GM18508 (cell line): ENCODE results near the gene CFAP57.

Source experiments
- ATAC-seq: cut with Tn5 transposase; IDR thresholded peaks from one replicate; pipeline ENCODE4 v1.9.1; 2021; ENCODE audit warnings: moderate number of reproducible peaks; ENCODE audit not compliant: insufficient read depth, unreplicated experiment

Gene CFAP57

DNA sequence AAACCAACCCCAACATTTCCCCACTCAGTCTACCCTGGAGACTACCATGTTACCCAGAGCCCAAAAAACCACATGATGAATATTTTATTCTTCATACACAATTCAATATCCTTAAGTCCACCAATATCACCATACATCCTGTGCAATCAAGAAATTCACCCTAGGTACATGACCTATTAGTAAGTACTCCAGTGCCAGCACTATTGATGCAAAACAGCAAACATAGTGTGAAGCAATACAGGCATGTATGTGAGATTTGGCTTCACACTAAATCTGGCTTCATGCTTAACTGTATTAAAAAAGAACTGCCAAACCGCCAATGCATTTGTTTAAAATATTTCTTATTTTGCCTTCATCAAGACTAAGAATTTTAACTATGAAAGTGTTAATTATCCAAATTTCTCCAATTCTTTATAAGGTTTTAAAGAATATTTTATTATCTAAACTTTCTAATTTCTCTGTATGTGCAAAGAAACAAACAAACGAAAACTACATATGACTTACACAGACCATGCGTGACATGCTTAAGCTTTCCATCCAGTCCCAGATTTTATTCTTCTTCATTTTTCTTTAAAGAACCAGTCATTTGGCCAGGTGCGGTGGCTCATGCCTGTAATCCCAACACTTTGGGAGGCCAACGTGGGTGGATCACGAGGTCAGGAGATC lies 75.3 kb downstream of the CFAP57 start:
- ATAC-seq = no peak

DNA sequence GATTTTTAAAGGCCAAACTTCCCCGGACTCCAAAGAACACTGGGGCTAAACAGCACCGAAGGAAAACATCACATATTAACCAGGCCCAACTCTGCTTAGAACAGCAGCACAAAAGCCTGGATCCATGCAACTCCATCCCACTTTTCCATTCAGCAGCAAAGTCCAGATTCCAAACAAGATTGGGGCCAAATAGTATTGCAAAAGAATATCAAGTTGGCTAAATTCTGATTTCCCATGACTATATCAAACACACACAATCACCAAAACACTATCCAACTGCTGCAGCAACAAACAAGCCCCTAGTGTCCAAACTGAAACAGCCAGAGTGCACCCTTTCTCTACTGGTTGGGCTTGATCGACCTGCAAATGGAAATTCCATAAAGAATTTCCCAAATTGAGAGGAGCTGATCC lies 78.2 kb downstream of the CFAP57 start:
- ATAC-seq = no peak

DNA sequence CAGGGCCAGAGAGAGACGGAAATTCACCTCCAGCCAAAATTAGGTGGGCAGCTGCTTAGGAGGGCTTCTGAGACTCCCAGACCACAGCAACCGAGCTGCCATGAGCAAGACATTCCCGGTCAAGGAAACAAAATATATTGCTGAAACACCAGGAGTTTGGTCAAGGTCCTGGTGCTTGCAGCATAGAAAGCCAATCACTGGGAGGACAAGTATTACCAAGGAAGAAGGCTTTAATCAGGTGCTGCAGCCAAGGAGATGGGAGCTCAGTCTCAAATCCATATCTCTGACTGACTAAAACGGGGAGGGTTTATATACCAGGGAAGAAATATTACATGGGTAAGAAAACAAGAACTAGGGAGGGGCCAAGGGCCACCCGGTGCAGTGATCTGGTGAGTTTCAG lies 78.9 kb downstream of the CFAP57 start:
- no peak for ATAC-seq

DNA sequence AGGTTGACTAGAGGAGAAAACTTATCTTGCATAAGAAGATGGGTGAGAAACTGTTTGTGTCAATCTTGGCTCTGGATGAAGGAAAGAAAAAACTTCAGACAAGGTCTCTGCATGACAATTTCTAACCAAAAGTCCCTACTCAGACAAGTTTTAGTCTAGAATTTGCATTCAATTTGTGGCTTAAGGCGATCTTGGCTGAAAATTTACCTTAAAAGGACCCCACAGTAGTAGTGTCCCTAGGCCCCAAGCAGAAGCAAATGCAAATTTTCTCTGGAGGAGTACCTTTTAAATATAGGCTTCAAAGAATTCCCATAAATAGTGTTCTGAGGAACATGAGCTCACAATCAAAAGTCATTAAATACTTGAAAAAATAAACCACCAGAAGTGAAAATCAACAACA lies 80.1 kb downstream of the CFAP57 start:
- no peak for ATAC-seq

DNA sequence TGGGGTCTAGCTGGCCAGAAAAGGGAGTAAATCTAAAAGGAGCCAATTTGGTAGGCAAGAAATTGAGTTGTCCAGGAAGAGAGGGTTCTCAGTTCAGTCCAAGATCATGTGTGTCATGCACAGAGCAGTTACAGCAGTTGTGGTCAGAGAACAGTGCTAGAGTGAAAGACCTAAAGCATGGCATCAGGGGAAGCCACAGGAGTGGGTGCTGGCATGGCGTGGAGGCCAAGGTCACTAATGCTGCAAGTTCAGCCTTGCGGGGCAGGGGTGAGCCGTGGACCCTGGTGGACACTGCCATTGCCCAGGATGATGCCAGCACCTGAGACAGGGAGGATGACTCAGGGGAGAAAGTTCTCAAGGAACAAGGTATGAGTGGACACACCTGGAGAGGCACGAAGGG lies 81.0 kb downstream of the CFAP57 start:
- no peak for ATAC-seq

DNA sequence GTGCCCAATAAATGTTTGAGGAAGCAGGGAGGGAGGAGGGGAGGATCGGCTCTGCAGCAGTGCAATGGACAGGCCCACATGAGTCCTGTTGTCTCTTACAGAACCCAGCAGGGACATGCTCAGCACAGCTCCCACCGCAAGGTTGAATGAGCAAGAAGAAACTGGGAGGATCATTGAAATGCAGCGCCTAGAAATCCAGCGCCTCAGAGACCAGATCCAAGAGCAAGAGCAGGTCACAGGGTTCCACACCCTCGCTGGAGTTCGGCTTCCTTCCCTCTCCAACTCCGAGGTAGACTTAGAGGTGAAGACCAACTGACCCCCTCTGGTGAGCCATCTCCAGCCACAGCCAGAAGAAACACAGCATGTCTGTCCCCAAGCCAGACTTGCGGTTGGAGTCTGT lies 81.7 kb downstream of the CFAP57 start:
- ATAC-seq = no peak

DNA sequence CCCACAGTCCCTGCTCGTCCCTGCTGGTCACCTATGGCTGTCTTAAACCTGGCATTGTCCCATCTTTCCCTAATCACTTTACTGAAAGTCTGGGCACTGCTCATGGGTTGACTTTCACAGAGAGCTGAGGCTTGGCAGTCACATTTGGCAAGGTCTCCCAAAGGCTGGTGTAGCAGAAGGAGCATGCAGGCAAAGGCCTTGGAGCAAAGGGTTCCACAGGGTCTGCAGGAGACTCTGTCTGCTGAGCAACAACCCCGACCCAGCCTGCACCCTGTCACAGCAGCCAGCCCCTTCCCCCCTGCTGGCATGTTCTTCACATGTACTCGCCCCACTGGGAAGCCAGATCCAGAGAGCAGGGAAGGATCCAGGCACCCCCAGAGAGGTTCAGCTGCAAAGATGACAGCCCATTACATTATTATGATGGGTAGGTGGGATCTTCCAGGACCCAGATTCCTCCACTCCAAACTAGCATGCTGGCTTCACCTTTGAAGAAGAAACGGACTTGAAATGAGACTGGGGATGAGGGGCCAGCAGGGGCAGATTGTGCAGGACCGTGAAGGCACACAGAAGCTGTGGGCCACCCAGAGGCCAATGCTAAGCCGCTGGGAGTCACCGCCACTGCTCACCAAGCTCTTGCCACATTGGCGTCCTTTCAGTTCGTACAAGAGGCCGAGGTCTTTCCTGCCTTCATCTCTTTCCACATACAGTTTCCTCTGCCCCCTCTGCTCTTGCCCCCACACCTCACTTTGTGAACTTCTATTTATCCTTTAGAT lies 83.5 kb downstream of the CFAP57 start:
- no peak for ATAC-seq

DNA sequence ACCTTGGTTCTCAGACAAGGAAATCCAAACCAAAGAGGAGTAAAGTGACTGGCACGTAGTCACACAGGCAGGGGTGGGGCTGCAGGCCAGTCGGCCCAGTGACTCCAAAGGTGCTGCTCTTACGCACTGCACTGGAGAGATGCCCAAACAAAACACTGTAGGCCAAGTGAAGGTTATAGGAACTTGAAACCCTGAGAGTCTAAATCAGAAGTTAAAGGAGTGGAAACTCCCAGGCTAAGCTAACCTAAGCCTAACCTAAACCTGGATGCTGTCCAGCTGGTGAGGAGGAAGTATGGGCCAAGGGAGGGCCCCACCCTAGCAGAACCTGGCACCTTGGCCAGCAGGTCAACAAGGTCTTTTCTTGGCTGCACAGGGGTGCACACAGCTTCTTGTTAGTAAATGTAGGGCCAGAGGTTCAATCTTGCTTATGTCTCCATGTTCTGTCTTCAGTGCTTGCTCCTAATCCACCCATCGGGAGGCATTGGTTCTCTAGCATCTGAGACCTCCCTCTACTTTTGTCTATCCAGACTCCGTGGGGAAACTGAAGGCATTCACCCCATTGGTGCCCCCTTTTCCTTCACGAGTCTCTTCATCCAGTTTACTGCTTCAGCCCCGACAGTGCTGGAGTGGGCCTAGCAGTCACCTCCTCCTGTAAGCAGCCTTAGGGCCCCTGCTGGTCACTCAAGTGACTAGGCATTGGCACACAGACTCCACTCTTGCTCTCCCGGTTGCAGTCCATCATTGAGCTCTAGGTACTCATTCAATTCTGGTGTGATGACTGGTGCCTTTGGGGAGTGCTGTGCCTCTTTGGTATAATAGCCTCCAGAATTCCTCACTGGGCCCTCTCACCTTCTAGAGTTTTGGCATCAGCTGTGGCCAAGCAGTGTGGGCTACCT lies 84.8 kb downstream of the CFAP57 start:
- ATAC-seq = no peak

DNA sequence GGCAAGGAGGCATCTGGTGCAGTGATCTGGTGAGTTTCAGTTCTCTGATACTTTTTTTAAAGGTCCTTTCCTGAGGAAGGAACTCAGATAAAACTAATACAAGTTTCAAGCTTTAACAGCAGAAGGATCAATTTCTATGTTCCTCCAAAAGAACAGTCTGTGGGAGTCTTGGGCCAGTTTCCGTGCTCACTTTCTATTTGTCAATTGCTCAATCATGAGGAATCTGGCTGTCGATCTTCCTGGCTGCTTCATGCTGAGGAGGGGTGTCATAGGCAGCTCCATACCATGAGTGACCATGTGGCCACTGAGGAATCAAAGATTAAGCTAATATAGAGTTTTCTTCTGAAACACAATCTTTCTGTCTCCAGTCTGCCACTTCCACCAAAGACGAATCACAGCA lies 86.2 kb downstream of the CFAP57 start:
- ATAC-seq = no peak

DNA sequence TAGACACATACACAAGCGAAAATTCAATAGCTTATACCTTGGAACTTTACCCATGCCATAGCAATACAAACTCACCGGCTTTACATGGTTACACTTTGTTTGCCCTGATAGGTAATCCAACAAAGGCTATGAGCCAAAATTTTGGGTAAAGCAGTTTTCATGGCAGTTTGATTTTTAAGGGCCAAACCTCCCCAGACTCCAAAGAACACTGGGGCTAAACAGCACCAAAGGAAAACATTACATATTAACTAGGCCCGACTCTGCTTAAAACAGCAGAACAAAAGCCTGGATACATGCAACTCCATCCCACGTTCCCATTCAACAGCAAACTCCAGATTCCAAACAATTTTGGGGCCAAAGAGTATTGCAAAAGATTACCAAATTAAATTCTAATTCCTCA lies 93.3 kb downstream of the CFAP57 start:
- no peak for ATAC-seq

DNA sequence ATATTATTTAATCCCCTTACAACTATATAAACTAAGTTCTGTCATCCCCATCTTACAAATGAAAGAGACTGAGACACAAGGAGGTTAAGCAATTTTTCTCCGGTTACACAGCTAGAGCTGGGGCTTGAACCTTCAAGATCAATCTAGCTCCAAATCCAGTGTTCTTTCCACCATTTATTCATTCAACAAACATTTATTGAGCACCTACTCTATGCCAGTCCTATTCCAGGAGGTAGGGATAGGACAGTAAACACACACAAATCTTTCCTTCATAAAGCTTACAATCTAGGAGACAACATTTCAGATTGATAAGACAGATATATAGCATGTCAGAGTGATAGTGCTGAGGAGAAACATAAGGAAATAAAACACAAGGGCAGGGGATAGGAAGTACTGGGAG lies 94.8 kb downstream of the CFAP57 start:
- no peak for ATAC-seq

DNA sequence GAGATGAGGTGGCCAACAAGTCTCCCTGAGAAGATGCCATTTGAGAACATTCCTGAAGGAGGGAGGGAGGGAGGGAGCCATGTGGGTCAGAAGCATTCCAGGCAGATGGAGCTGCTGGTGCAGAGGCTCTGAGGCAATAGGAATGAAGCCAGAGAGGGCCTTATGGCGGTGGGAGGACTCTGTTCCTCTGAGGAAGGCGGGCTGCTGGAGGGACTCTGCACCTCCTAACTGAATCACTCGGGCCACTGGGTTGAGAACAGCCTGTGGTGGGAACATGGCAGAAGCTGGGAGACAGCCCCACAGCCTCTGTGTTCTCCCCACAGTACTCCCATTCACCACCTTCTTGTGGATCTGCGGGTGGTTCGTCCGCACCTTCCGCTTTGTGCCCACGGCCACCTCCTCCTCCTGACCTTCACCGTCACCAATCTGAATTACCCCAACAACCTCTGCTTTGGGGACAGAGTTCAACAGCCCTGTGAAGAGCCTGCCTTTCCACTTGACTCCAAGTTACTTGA lies 95.2 kb downstream of the CFAP57 start:
- ATAC-seq = no peak

DNA sequence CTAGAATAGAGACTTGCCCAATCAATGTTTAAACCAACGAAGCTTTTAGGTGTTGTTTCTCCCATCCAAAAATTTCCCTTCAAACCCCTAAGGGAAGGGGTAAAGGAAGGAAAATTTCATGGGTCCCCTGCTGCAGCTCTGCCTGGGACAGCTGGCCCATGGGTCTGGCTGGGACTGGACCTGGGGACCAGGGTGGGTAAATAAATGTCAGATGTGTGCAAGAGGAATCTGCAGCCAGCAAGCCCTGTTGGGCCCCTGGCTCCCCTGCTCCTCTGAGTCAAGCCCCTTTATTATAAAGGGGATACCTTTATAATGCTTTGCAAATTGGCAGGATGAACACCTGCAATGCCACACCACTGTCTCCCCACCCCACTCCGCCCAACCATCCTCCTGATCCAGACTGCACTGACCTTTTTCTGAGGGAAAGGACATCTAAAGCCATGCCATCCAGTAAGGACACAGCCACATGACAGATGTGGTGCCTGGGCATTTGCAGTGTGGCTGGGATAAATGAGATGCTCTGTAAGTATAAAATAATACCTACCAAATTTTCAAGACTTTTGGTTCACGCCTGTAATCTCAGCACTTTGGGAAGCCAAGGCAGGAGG lies 95.8 kb downstream of the CFAP57 start:
- ATAC-seq = no peak

DNA sequence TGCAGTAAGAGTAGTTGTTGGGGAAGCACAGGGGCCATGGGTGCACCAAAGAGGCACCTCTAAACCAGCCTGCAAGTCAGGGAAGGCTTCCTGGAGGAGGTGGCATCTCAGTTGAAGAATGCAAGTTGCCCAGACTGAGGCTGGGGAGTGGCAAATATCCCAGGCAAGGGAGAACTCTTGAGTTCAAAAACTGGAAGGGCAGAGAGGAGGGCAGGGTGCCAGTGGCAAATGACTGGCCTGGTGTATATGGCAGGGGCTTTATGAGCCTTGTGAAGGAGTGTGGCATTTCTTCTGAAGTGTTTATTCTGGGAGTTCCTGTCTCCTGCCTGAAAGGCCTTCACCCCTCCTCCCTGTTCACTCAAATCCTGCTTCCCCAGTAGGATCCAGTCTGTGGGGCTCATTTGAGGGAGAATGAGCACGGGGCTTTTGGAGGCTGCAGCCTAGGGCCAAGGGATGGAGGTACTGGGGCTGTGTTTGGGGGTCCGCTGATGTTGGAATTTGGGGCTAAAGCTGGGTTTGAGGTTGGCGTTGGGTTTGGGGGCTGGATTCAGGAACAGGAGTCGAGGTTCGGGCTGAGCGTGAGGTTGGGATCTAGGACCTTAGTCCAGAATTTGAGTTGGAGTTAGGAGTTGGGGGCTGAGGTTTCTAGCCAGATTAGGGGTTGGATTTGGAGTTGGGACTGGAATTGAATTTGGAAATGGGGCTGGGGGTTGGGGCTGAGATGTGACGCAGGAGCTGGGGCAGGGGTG lies 97.7 kb downstream of the CFAP57 start, which contains the start of gene TMEM125:
Gene TMEM125 (plus strand): TSS at position 357 of the 749 bp plus-strand sequence. CDS start 2,740 bp downstream, outside the sequence.
- ATAC-seq = no peak

DNA sequence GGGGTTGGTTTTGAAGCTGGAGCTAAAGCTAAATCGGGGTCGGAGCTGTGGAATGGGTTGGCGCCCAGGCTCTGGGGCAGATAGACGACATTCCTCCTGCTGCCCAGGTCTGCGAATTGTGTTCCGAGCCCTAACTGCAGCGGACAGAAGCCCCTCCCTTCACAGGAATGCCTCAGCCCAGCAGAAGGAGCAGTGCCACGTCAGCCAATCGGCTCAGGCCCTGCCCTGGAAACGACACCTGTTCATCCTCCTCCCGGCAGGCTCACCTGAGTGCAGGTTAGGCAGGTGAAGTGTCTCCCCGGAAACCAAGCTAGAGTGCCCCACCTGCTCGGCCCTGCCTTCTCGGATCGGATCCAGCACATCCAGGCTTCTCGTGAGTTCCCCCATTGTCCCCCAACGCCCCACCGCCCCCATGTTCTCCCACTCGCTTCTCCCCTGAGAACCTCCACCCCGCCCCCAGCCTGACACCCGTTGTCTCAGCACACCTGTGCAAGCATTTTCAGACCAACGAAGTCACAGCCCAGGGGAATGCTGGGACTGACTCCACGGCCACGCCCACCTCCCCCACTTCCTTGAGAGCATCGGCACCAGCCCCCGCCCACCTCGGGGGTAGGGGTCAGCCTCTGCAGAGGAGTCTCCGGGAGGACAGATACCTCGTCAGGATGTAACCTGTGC lies 98.4 kb downstream of the CFAP57 start:
- no peak for ATAC-seq

DNA sequence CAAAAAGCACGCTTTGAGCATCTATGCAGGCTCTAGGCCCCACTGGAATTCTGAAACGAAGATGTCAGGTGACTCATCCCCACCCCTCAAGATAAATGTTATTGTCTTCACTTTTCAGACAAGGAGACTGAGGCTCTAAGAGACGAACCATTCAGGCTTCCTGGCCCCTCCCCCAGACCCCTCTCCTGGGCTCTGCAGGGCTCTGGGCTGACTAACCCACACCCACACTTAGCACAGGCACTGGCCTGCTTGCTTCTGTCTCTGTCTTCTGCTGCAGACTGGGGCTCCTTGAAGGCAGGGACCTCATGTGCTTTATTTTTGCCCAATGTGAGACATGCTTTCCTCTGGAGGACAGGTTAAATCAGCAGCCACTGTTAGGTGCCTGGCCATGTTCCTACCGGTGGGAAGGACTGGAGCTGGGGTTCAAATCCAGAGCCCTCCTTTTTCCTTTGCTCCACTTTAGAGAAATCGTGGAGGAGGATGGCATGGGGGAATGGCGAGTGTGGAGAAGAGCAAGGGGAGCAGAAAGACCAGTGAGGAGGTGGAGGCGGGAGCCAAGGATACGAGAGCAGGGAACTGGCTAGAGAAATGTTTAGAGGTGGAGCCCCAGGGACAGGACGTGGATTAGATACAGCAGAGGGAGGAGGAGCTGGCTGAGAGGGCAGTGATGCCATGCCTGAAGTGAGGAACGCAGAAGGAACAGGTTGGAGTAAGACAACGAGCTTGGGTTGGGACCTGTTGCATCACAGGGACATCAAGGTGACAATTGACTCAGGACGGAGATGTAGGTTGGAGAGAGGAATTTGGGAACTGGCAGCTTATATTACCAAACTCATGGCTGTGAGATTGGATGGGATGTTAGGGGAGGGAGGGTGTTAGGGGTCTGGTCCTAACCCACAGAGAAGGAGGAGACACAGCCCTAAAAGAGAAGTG lies 99.3 kb downstream of the CFAP57 start:
- ATAC-seq = no peak

DNA sequence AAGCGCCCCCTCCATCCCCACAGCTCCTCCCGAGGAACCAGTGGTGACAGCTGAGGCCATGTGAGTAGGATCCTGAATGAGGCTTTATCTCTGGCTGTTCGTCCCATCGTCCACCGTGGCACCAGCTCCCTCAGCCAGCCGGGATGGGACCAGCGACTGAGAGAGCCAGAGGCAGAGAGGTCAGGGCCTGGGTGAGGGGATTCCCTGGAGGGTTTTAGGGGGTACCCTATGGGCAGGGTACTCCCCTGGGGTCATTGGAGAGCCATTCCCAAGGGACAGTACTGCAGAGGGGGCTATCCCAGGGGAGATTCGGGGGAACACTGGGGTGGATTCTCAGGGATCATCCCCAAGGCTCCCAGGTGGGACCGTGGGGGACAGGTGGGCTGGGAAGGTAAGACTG lies 100.0 kb downstream of the CFAP57 start:
- ATAC-seq = no peak
